ENCODE results near the gene MDM2. TPM values are rescaled to one million over a fixed set of nuclear protein-coding genes. Genes with fewer than 3 reads are reported as not detected.

The MDM2 gene
- total RNA-seq, 2 donors from 2014 or later = 102 to 137 TPM

GRCh38 chr12:68876461-68876860 is 68.5 kb downstream of the MDM2 start:
- Histone ChIP-seq H3K9me3 (ENCODE audit: control insufficient read depth, low read length) (no peaks in the 10 kb centered on the region), H3K9ac (ENCODE audit: extremely low read depth, low read length, poor library complexity, severe bottlenecking) (no peak overlapping the region), H3K27me3 (ENCODE audit: control insufficient read depth, insufficient read depth, low read length, poor library complexity, severe bottlenecking) (no peaks in the 10 kb centered on the region), H3K27ac (ENCODE audit: low read depth, low read length) (no peak overlapping the region), H3K36me3 (ENCODE audit: control insufficient read depth, insufficient read depth, low read length) (no peaks in the 10 kb centered on the region), H3K4me1 (ENCODE audit: control insufficient read depth, insufficient read depth, low read length) (no peaks in the 10 kb centered on the region), H3K4me3 (ENCODE audit: low read length) (no peak overlapping the region)
- Mint-ChIP-seq H3K27ac (no peak overlapping the region), H3K9me3 (peaks cover 2% of the 10 kb centered on the region), H3K36me3 (ENCODE audit: low read depth) (no peaks in the 10 kb centered on the region), H3K27me3 (ENCODE audit: insufficient read depth) (no peaks in the 10 kb centered on the region), H3K4me3 (no peak overlapping the region), H3K4me1 (no peaks in the 10 kb centered on the region)
- WGBS, 2 experiments (ENCODE audit: insufficient coverage in 1 of 2, insufficient read length in 1 of 2) = 80 to 86% methylated on average over 4 of the region's 4 CpGs
- no peak for TF ChIP-seq CTCF (conservative IDR thresholded peaks at IDR 0.05)
- DNase-seq = no peak

- Mint-ChIP-seq H3K36me3 (ENCODE audit: low read depth) (no peaks in the 10 kb centered on the region), H3K4me1 (no peaks in the 10 kb centered on the region), H3K9me3 (peaks cover 2% of the 10 kb centered on the region), H3K27me3 (ENCODE audit: insufficient read depth) (no peaks in the 10 kb centered on the region), H3K27ac (no peak overlapping the region), H3K4me3 (no peak overlapping the region)
- Histone ChIP-seq H3K4me1 (ENCODE audit: control insufficient read depth, insufficient read depth, low read length) (no peaks in the 10 kb centered on the region), H3K36me3 (ENCODE audit: control insufficient read depth, insufficient read depth, low read length) (no peaks in the 10 kb centered on the region), H3K27ac (ENCODE audit: low read depth, low read length) (no peak overlapping the region), H3K27me3 (ENCODE audit: control insufficient read depth, insufficient read depth, low read length, poor library complexity, severe bottlenecking) (no peaks in the 10 kb centered on the region), H3K9ac (ENCODE audit: extremely low read depth, low read length, poor library complexity, severe bottlenecking) (no peak overlapping the region), H3K4me3 (ENCODE audit: low read length) (no peak overlapping the region), H3K9me3 (ENCODE audit: control insufficient read depth, low read length) (no peaks in the 10 kb centered on the region)
- WGBS, 2 experiments (ENCODE audit: insufficient coverage in 1 of 2, insufficient read length in 1 of 2) = 90 to 100% methylated on average over 3 to 4 of the region's 4 CpGs
- no peak for DNase-seq
- no peak for TF ChIP-seq CTCF (conservative IDR thresholded peaks at IDR 0.05)
Measured at GRCh38 chr12:68877583-68877982, 69.6 kb downstream of the MDM2 start.

- Histone ChIP-seq H3K36me3 (ENCODE audit: control insufficient read depth, insufficient read depth, low read length) (no peaks in the 10 kb centered on the region), H3K9me3 (ENCODE audit: control insufficient read depth, low read length) (no peaks in the 10 kb centered on the region), H3K27me3 (ENCODE audit: control insufficient read depth, insufficient read depth, low read length, poor library complexity, severe bottlenecking) (no peaks in the 10 kb centered on the region), H3K27ac (ENCODE audit: low read depth, low read length) (no peak overlapping the region), H3K9ac (ENCODE audit: extremely low read depth, low read length, poor library complexity, severe bottlenecking) (no peak overlapping the region), H3K4me1 (ENCODE audit: control insufficient read depth, insufficient read depth, low read length) (no peaks in the 10 kb centered on the region), H3K4me3 (ENCODE audit: low read length) (no peak overlapping the region)
- no peak overlapping the region for H3K27ac Mint-ChIP-seq
- H3K27me3 Mint-ChIP-seq (ENCODE audit: insufficient read depth) = no peaks in the 10 kb centered on the region
- no peak for DNase-seq
- H3K4me3 Mint-ChIP-seq = no peak overlapping the region
- H3K9me3 Mint-ChIP-seq = peaks cover 2% of the 10 kb centered on the region
- no peak for TF ChIP-seq CTCF (conservative IDR thresholded peaks at IDR 0.05)
- H3K36me3 Mint-ChIP-seq (ENCODE audit: low read depth) = no peaks in the 10 kb centered on the region
- H3K4me1 Mint-ChIP-seq = no peaks in the 10 kb centered on the region
- 91 to 100% methylated on average over 1 to 4 of the region's 4 CpGs for WGBS, 2 experiments (ENCODE audit: insufficient coverage in 1 of 2, insufficient read length in 1 of 2)
Measured at GRCh38 chr12:68878283-68878682, 70.3 kb downstream of the MDM2 start.

Data from endodermal cell (in vitro differentiated cells).